OCI-LY7 (cell line): ENCODE data around the gene PIK3R1. TPM values are rescaled to one million over a fixed set of nuclear protein-coding genes. Genes with fewer than 3 reads are reported as not detected.

Source experiments
- BruUV-seq: library from RNA; stranded (reverse); fragments of 400-500 nt; replicated peaks from 2 replicates; lab custom pipeline; 2021; lab: Mats Ljungman, UMichigan
- CTCF ChIA-PET: fragments of 300-600 bp; sonication (Branson Sonifier 250); formaldehyde crosslinking; loops from one replicate; lab custom pipeline; 2022; ENCODE audit warnings: antibody characterized with exemption; ENCODE audit not compliant: unreplicated experiment; lab: Charles Lee
- POLR2A ChIA-PET: fragments of 300-600 bp; sonication (Branson Sonifier 250); formaldehyde crosslinking; loops from one replicate; lab custom pipeline; 2022; ENCODE audit warnings: antibody characterized with exemption; lab: Charles Lee
- DNase-seq: peaks from one replicate; pipeline ENCODE4 v3.0.0-alpha.2; 2015; ENCODE audit warnings: low spot score
- H2AFZ ChIP-seq: fragments of 200-600 bp; sonication (generic), shearing (Covaris generic); 2 replicates; pipeline ENCODE4 v1.6.1; 2014; ENCODE audit warnings: mild to moderate bottlenecking, antibody characterized with exemption, low read length, moderate library complexity
- H3K27ac ChIP-seq: fragments of 200-600 bp; sonication (generic); 2 replicates; pipeline ENCODE4 v1.5.1; 2014; ENCODE audit warnings: mixed run types, low read depth, mild to moderate bottlenecking, moderate library complexity, low read length, inconsistent platforms; ENCODE audit not compliant: poor library complexity, severe bottlenecking
- H3K36me3 ChIP-seq: fragments of 200-600 bp; sonication (generic); 2 replicates; pipeline ENCODE4 v1.6.1; 2014; ENCODE audit warnings: mild to moderate bottlenecking, antibody characterized with exemption, low read length, moderate library complexity, mixed read lengths; ENCODE audit not compliant: insufficient read depth
- H3K4me1 ChIP-seq: fragments of 200-600 bp; sonication (generic); 2 replicates; pipeline ENCODE4 v1.5.1; 2014; ENCODE audit warnings: mild to moderate bottlenecking, low read length; ENCODE audit not compliant: insufficient read depth, poor library complexity, severe bottlenecking
- H3K4me2 ChIP-seq: fragments of 200-600 bp; sonication (generic); 2 replicates; pipeline ENCODE4 v1.6.1; 2014; ENCODE audit warnings: mild to moderate bottlenecking, low read length
- H3K4me3 ChIP-seq: fragments of 200-600 bp; sonication (generic); 2 replicates; pipeline ENCODE4 v1.5.1; 2014; ENCODE audit warnings: mild to moderate bottlenecking, low read depth, low read length; ENCODE audit not compliant: poor library complexity, severe bottlenecking
- H3K79me2 ChIP-seq: fragments of 200-600 bp; sonication (generic); 2 replicates; pipeline ENCODE4 v1.6.1; 2016; ENCODE audit warnings: low read depth, mild to moderate bottlenecking, low read length, moderate library complexity, mixed read lengths; ENCODE audit not compliant: insufficient read depth
- H3K9me2 ChIP-seq: fragments of 200-600 bp; sonication (generic); 2 replicates; pipeline ENCODE4 v1.6.1; 2016; ENCODE audit warnings: mild to moderate bottlenecking, low read length, mixed read lengths; ENCODE audit not compliant: insufficient read depth
- H3K9me3 ChIP-seq: fragments of 200-600 bp; sonication (generic); 2 replicates; pipeline ENCODE4 v1.6.1; 2014; ENCODE audit warnings: mild to moderate bottlenecking, mixed run types, low read length, mixed read lengths
- H4K20me1 ChIP-seq: fragments of 200-600 bp; sonication (generic); 2 replicates; pipeline ENCODE4 v1.6.1; 2014; ENCODE audit warnings: mild to moderate bottlenecking, antibody characterized with exemption, low read length, moderate library complexity, mixed read lengths; ENCODE audit not compliant: insufficient read depth
- EZH2phosphoT487 ChIP-seq: fragments of 200-600 bp; sonication (generic); IDR thresholded peaks from 2 replicates; pipeline ENCODE4 v1.6.1; 2018; ENCODE audit warnings: low read depth, borderline replicate concordance, mild to moderate bottlenecking, mixed run types, antibody characterized with exemption, low read length, moderate library complexity, mixed read lengths
- intact Hi-C: fragments of 100-400 bp; cut with micrococcal nuclease; formaldehyde crosslinking; loops from one replicate; pipeline ENCODE4 v1.10.0; 2022; ENCODE audit not compliant: unreplicated experiment
- total RNA-seq, 2 experiments: library from RNA; depleted of rRNA in 1 of 2; stranded (reverse); fragments of >200 nt in 1 of 2; shearing (Covaris generic) in 1 of 2; gene quantifications; 2 replicates each; pipeline ENCODE4 v1.2.3, GENCODE V29; 2014 to 2022
- TF ChIP-seq, protein P1 (sequence below): fragments of 200-600 bp; sonication (generic); conservative IDR thresholded peaks from 2 replicates; pipeline ENCODE4 v1.5.1; 2014; ENCODE audit warnings: mild to moderate bottlenecking, antibody characterized with exemption, low read length, moderate library complexity, mixed read lengths

The PIK3R1 gene
- total RNA-seq, 2 experiments from 2014 or later = 15.8 to 43.4 TPM

DNA sequence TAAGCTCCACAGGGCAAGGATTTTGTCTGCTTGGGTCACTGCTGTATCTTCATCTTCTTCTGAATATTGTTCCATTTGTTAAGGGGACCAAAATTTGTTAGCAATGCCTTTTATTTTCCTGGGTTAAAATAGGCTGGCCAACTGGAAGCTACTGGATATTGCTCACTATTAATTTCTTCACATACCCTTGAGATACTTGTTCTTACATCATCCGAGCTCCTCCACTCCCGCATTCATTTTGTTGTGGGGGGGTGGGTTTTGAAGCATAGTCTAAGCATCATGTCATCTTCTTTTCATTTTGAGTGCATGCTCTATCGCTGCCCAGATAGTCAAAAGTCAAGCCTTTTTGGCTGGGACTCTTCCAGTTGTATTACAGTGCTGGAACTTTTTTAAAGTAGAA, 42.5 kb upstream of the PIK3R1 start:
- Histone ChIP-seq H3K27ac (no peak overlapping the region), H4K20me1 (no peaks in the 10 kb centered on the region), H2AFZ (no peak overlapping the region), H3K9me2 (no peaks in the 10 kb centered on the region), H3K4me2 (no peak overlapping the region), H3K36me3 (no peaks in the 10 kb centered on the region), H3K4me1 (no peaks in the 10 kb centered on the region), H3K9me3 (no peaks in the 10 kb centered on the region), H3K79me2 (no peaks in the 10 kb centered on the region), H3K4me3 (no peak overlapping the region)
- BruUV-seq = no TSS peak
- intact Hi-C loops = no loop called here
- ChIA-PET POLR2A (interaction anchor here (0.6 kb wide), 2 partner anchors 14 to 1396 kb away, joined by 3 to 4 read pairs; no protein-coding TSS in a partner anchor), CTCF (no interaction called here)
- no peak for DNase-seq
- TF ChIP-seq EZH2phosphoT487 = no peak
- TF ChIP-seq, protein P1, sequence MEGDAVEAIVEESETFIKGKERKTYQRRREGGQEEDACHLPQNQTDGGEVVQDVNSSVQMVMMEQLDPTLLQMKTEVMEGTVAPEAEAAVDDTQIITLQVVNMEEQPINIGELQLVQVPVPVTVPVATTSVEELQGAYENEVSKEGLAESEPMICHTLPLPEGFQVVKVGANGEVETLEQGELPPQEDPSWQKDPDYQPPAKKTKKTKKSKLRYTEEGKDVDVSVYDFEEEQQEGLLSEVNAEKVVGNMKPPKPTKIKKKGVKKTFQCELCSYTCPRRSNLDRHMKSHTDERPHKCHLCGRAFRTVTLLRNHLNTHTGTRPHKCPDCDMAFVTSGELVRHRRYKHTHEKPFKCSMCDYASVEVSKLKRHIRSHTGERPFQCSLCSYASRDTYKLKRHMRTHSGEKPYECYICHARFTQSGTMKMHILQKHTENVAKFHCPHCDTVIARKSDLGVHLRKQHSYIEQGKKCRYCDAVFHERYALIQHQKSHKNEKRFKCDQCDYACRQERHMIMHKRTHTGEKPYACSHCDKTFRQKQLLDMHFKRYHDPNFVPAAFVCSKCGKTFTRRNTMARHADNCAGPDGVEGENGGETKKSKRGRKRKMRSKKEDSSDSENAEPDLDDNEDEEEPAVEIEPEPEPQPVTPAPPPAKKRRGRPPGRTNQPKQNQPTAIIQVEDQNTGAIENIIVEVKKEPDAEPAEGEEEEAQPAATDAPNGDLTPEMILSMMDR = no peak

DNA sequence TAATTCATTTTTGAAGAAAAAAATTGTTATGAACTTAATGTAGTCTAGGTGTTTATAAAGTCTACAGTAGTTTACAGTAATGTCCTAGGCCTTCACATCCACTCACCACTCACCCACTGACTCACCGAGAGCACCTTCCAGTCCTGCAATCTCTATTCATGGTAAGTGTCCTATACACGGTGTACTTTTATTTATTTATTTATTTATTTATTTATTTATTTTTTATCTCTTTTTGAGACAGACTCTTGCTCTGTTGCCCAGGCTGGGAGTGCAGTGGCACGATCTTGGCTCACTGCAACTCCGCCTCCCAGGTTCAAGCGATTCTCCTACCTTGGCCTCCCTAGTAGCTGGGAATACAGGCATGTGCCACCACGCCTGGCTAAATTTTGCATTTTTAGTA, 39.3 kb upstream of the PIK3R1 start:
- Histone ChIP-seq H3K79me2 (no peaks in the 10 kb centered on the region), H2AFZ (no peak overlapping the region), H3K4me3 (no peak overlapping the region), H3K27ac (no peak overlapping the region), H3K4me2 (no peak overlapping the region), H4K20me1 (no peaks in the 10 kb centered on the region), H3K4me1 (no peaks in the 10 kb centered on the region), H3K9me2 (no peaks in the 10 kb centered on the region), H3K36me3 (no peaks in the 10 kb centered on the region), H3K9me3 (no peaks in the 10 kb centered on the region)
- POLR2A ChIA-PET = no interaction called here
- CTCF ChIA-PET = no interaction called here
- intact Hi-C loops = no loop called here
- no peak for TF ChIP-seq EZH2phosphoT487
- TF ChIP-seq, protein P1 = no peak
- no peak for DNase-seq
- BruUV-seq = no TSS peak

DNA sequence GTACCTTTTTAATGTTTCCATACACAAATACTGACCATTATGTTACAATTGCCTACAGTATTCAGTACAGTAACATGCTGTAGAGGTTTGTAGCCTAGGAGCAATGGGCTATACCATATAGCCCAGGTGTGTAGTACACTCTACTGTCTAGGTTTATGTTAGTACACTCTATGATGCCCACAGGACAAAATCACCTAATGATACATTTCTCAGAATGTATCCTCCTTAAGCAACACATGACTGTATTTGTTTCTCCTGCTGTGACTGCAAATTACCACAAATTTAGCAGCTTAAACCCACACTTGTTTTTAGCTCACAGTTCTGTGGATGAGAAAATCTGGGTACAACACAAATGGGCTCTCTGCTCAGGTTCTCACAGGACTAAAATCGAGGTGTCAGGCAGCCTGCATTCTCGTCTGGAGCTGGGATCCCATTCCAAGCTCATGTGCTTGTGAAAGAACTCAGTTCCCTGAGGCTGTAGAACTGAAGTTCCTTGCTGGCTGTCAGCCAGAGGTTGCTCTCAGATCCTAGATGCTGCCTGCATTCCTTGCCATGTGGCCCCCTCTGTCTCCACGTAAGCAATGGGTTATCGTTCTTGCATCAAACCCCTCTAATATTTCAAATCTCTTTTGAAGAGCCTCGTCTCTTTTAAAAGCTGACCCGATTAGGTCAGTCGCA, 38.6 kb upstream of the PIK3R1 start:
- Histone ChIP-seq H3K79me2 (no peaks in the 10 kb centered on the region), H2AFZ (no peak overlapping the region), H3K36me3 (no peaks in the 10 kb centered on the region), H3K9me3 (no peaks in the 10 kb centered on the region), H3K9me2 (no peaks in the 10 kb centered on the region), H3K27ac (no peak overlapping the region), H3K4me1 (no peaks in the 10 kb centered on the region), H3K4me2 (no peak overlapping the region), H4K20me1 (no peaks in the 10 kb centered on the region), H3K4me3 (no peak overlapping the region)
- TF ChIP-seq EZH2phosphoT487 = no peak
- TF ChIP-seq, protein P1 = no peak
- CTCF ChIA-PET = no interaction called here
- BruUV-seq = no TSS peak
- POLR2A ChIA-PET = no interaction called here
- DNase-seq = no peak
- intact Hi-C loops = no loop called here
